GM12891 (cell line): Measurements from ENCODE around the gene NDUFB11.

ENCODE experiments used
- POLR2A ChIP-seq: IDR thresholded peaks from 2 replicates; pipeline ENCODE4 v1.6.1; 2011; ENCODE audit warnings: low read depth, low read length, control low read depth
- POLR2AphosphoS5 ChIP-seq: IDR thresholded peaks from 2 replicates; pipeline ENCODE4 v1.6.1; 2011; ENCODE audit warnings: low read depth, low read length, control low read depth
- POU2F2 ChIP-seq: IDR thresholded peaks from 2 replicates; pipeline ENCODE4 v1.6.1; 2011; ENCODE audit warnings: low read depth, mild to moderate bottlenecking, control low read depth, low read length, moderate library complexity
- TAF1 ChIP-seq: IDR thresholded peaks from 2 replicates; pipeline ENCODE4 v1.6.1; 2011; ENCODE audit warnings: low read depth, low read length, control low read depth

GRCh38 chrX:47101206-47101605, 43.3 kb downstream of the NDUFB11 start:
- TF ChIP-seq POLR2A (no peak), POU2F2 (no peak), TAF1 (no peak), POLR2AphosphoS5 (no peak)
